K562 (cell line): Measurements from ENCODE around the gene CPED1. TPM values are rescaled to one million over a fixed set of nuclear protein-coding genes. Genes with fewer than 3 reads are reported as not detected.
A peak's percentile ranks its signal among the peaks of the same experiment; 100 is the strongest.

ENCODE experiments used
- ATF1 ChIP-seq, 2 experiments: fragments of 450-650 bp in 1 of 2; IDR thresholded peaks; 2 replicates each; pipeline ENCODE4 v1.6.1; 2016; ENCODE audit warnings: missing compliant biosample characterization in 1 of 2, missing genetic modification characterization in 1 of 2
- BDP1 ChIP-seq: IDR thresholded peaks from 3 replicates; pipeline ENCODE4 v1.6.1; 2011; ENCODE audit not compliant: insufficient read length, insufficient read depth
- ETS2 ChIP-seq: IDR thresholded peaks from 2 replicates; pipeline ENCODE4 v1.6.1; 2016; ENCODE audit warnings: borderline replicate concordance, missing genetic modification characterization, mild to moderate bottlenecking, moderate library complexity, missing compliant biosample characterization; ENCODE audit not compliant: poor library complexity, severe bottlenecking
- GATAD2B ChIP-seq: fragments of 450-650 bp; IDR thresholded peaks from 2 replicates; pipeline ENCODE4 v1.6.1; 2017; ENCODE audit warnings: mild to moderate bottlenecking, borderline replicate concordance
- PRMT5 ChIP-seq: sonication (generic); formaldehyde crosslinking; IDR thresholded peaks from 2 replicates; pipeline ENCODE4 v1.5.0; 2020; ENCODE audit warnings: missing genetic modification reagents
- SIX5 ChIP-seq, 2 experiments: IDR thresholded peaks; 2 replicates each; pipeline ENCODE4 v1.6.1; 2011; ENCODE audit warnings: low read length in 2 of 2, borderline replicate concordance in 1 of 2, low read depth in 1 of 2, mild to moderate bottlenecking in 1 of 2, moderate library complexity in 1 of 2; ENCODE audit not compliant: insufficient read depth in 1 of 2
- SREBF2 ChIP-seq: sonication (generic); formaldehyde crosslinking; IDR thresholded peaks from 2 replicates; pipeline ENCODE4 v1.4.0; 2020; ENCODE audit warnings: mild to moderate bottlenecking, missing genetic modification reagents
- ZC3H11A ChIP-seq: IDR thresholded peaks from 2 replicates; pipeline ENCODE4 v1.6.1; 2012; ENCODE audit warnings: low read depth, low read length, improper control_type of control experiment
- ZNF586 ChIP-seq: fragments of 450-650 bp; formaldehyde crosslinking; conservative IDR thresholded peaks from 2 replicates; pipeline ENCODE4 v1.4.0; 2020; ENCODE audit warnings: mild to moderate bottlenecking, moderate library complexity
- polyA plus RNA-seq, 8 experiments: library from polyadenylated mRNA; depleted of rRNA in 4 of 8; stranded (reverse) in 5 of 8; unstranded in 3 of 8; fragments of >200 nt; fragmentation: Nextera tagmentation in 2 of 8; fragmentation: Illumina TruSeq in 1 of 8; extraction: Ambion mirVana in 2 of 8; extraction: Trizol in 1 of 8; gene quantifications; 2 replicates each; pipeline versions ENCODE4 v1.2.1 to v1.2.3, GENCODE V29; 2011 to 2014; ENCODE audit warnings: inconsistent platforms in 1 of 8, missing spikeins in 1 of 8
- total RNA-seq, 7 experiments: library from RNA; depleted of rRNA in 6 of 7; stranded (reverse); fragments of >200 nt in 6 of 7; fragmentation: Illumina TruSeq in 2 of 7; extraction: Trizol in 2 of 7; gene quantifications; 2 replicates each; pipeline versions ENCODE4 v1.2.1 to v1.2.3, GENCODE V29; 2011 to 2021; ENCODE audit warnings: low replicate concordance in 1 of 7
- TF ChIP-seq, protein P1 (sequence below): fragments of 200-600 bp; sonication (generic); IDR thresholded peaks from one replicate; pipeline ENCODE4 v1.6.1; 2012; ENCODE audit warnings: mild to moderate bottlenecking, low read depth, low read length, inconsistent platforms
- TF ChIP-seq, protein P2 (sequence below): sonication (generic); formaldehyde crosslinking; IDR thresholded peaks from 2 replicates; pipeline ENCODE4 v1.8.0; 2022; ENCODE audit warnings: mild to moderate bottlenecking, missing genetic modification reagents
- TF ChIP-seq, protein P3 (sequence below): fragments of 450-650 bp; IDR thresholded peaks from 2 replicates; pipeline ENCODE4 v1.7.0; 2016; ENCODE audit warnings: borderline replicate concordance

CPED1 gene
- total and polyA plus RNA-seq, 9 of the 15 experiments (the other 6 are each of a cell fraction or from before 2014, with no cell fraction given) = 195 to 393 (median 290) TPM

DNA sequence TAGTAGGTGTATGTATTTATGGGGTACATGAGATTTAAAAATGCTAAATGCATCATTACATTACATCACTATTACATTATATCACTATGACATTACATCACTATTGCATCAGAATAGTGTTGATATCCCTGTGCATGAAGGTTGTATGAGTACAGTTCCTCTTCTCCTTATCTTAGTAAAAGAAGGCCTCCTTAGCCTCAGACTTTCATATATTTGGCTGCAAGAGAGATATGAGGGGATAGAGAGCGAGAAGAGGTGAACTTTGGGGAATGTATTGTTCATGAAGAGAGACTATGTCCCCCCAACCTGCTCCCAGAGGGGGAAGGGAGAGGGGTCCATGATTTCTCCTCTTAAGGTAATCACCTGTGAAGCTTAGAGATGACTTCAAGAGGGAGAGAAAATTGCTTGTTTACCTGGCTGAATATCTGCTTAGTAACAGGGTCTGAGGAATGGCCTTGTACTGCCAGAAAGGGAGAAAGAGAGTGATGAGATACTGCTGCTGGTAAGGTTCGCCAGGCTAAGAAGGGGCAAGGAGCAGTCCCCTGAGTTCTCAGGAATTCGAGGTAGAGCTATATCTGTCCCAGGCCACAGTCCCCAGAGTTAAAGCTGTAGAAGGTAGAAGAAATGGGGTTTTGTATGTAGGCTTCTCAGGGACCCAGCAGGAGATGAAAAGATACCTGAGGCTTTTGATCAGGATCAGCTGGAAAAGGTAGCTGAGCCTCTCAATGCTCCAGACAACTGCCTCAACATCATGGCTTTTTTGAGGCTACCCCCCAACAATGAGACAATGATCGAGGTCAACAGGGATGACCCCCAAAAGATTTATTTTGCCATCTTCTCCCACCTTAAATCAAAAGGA is 171.9 kb downstream of the CPED1 start (continued):
- TF ChIP-seq, protein P1, sequence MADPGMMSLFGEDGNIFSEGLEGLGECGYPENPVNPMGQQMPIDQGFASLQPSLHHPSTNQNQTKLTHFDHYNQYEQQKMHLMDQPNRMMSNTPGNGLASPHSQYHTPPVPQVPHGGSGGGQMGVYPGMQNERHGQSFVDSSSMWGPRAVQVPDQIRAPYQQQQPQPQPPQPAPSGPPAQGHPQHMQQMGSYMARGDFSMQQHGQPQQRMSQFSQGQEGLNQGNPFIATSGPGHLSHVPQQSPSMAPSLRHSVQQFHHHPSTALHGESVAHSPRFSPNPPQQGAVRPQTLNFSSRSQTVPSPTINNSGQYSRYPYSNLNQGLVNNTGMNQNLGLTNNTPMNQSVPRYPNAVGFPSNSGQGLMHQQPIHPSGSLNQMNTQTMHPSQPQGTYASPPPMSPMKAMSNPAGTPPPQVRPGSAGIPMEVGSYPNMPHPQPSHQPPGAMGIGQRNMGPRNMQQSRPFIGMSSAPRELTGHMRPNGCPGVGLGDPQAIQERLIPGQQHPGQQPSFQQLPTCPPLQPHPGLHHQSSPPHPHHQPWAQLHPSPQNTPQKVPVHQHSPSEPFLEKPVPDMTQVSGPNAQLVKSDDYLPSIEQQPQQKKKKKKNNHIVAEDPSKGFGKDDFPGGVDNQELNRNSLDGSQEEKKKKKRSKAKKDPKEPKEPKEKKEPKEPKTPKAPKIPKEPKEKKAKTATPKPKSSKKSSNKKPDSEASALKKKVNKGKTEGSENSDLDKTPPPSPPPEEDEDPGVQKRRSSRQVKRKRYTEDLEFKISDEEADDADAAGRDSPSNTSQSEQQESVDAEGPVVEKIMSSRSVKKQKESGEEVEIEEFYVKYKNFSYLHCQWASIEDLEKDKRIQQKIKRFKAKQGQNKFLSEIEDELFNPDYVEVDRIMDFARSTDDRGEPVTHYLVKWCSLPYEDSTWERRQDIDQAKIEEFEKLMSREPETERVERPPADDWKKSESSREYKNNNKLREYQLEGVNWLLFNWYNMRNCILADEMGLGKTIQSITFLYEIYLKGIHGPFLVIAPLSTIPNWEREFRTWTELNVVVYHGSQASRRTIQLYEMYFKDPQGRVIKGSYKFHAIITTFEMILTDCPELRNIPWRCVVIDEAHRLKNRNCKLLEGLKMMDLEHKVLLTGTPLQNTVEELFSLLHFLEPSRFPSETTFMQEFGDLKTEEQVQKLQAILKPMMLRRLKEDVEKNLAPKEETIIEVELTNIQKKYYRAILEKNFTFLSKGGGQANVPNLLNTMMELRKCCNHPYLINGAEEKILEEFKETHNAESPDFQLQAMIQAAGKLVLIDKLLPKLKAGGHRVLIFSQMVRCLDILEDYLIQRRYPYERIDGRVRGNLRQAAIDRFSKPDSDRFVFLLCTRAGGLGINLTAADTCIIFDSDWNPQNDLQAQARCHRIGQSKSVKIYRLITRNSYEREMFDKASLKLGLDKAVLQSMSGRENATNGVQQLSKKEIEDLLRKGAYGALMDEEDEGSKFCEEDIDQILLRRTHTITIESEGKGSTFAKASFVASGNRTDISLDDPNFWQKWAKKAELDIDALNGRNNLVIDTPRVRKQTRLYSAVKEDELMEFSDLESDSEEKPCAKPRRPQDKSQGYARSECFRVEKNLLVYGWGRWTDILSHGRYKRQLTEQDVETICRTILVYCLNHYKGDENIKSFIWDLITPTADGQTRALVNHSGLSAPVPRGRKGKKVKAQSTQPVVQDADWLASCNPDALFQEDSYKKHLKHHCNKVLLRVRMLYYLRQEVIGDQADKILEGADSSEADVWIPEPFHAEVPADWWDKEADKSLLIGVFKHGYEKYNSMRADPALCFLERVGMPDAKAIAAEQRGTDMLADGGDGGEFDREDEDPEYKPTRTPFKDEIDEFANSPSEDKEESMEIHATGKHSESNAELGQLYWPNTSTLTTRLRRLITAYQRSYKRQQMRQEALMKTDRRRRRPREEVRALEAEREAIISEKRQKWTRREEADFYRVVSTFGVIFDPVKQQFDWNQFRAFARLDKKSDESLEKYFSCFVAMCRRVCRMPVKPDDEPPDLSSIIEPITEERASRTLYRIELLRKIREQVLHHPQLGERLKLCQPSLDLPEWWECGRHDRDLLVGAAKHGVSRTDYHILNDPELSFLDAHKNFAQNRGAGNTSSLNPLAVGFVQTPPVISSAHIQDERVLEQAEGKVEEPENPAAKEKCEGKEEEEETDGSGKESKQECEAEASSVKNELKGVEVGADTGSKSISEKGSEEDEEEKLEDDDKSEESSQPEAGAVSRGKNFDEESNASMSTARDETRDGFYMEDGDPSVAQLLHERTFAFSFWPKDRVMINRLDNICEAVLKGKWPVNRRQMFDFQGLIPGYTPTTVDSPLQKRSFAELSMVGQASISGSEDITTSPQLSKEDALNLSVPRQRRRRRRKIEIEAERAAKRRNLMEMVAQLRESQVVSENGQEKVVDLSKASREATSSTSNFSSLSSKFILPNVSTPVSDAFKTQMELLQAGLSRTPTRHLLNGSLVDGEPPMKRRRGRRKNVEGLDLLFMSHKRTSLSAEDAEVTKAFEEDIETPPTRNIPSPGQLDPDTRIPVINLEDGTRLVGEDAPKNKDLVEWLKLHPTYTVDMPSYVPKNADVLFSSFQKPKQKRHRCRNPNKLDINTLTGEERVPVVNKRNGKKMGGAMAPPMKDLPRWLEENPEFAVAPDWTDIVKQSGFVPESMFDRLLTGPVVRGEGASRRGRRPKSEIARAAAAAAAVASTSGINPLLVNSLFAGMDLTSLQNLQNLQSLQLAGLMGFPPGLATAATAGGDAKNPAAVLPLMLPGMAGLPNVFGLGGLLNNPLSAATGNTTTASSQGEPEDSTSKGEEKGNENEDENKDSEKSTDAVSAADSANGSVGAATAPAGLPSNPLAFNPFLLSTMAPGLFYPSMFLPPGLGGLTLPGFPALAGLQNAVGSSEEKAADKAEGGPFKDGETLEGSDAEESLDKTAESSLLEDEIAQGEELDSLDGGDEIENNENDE = no peak
- no peak for TF ChIP-seq PRMT5 (CRISPR knock-in tag)
- no peak for TF ChIP-seq ETS2
- TF ChIP-seq ZNF586 (CRISPR knock-in tag) = no peak
- TF ChIP-seq SIX5 (IDR thresholded peaks at IDR 0.05; ENCODE audit: borderline replicate concordance in 1 of 2, insufficient read depth in 1 of 2, low read depth in 1 of 2, low read length in 2 of 2) = no peak
- TF ChIP-seq SREBF2 (CRISPR knock-in tag) = no peak
- TF ChIP-seq ZC3H11A = no peak
- TF ChIP-seq, protein P2, sequence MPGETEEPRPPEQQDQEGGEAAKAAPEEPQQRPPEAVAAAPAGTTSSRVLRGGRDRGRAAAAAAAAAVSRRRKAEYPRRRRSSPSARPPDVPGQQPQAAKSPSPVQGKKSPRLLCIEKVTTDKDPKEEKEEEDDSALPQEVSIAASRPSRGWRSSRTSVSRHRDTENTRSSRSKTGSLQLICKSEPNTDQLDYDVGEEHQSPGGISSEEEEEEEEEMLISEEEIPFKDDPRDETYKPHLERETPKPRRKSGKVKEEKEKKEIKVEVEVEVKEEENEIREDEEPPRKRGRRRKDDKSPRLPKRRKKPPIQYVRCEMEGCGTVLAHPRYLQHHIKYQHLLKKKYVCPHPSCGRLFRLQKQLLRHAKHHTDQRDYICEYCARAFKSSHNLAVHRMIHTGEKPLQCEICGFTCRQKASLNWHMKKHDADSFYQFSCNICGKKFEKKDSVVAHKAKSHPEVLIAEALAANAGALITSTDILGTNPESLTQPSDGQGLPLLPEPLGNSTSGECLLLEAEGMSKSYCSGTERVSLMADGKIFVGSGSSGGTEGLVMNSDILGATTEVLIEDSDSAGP = no peak
- TF ChIP-seq BDP1 = no peak
- TF ChIP-seq, protein P3, sequence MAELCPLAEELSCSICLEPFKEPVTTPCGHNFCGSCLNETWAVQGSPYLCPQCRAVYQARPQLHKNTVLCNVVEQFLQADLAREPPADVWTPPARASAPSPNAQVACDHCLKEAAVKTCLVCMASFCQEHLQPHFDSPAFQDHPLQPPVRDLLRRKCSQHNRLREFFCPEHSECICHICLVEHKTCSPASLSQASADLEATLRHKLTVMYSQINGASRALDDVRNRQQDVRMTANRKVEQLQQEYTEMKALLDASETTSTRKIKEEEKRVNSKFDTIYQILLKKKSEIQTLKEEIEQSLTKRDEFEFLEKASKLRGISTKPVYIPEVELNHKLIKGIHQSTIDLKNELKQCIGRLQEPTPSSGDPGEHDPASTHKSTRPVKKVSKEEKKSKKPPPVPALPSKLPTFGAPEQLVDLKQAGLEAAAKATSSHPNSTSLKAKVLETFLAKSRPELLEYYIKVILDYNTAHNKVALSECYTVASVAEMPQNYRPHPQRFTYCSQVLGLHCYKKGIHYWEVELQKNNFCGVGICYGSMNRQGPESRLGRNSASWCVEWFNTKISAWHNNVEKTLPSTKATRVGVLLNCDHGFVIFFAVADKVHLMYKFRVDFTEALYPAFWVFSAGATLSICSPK = no peak
- no peak for TF ChIP-seq ATF1 (CRISPR knock-in tag; IDR thresholded peaks at IDR 0.05)
- TF ChIP-seq ATF1 (tag; IDR thresholded peaks at IDR 0.05) = peak; percentile 93
- no peak for TF ChIP-seq GATAD2B
